HFF-Myc (cell line): ENCODE measurements around the gene PLCB3.

ENCODE experiments used
- DNase-seq: peaks from one replicate; pipeline ENCODE4 v3.0.0-alpha.2; 2011; ENCODE audit warnings: low read depth; ENCODE audit errors: extremely low read depth
- H3K4me3 ChIP-seq: replicated peaks from 2 replicates; pipeline ENCODE4 v1.5.1; 2011; ENCODE audit warnings: low read depth, mild to moderate bottlenecking, control low read depth, low read length
- CTCF ChIP-seq: IDR thresholded peaks from 2 replicates; pipeline ENCODE4 v1.5.1; 2012; ENCODE audit warnings: mild to moderate bottlenecking, low read depth, low read length, control low read depth; ENCODE audit errors: missing control alignments

Gene PLCB3

GRCh38 chr11:64303109-64304031 is 52.0 kb downstream of the PLCB3 start:
- DNase-seq = no peak
- no peak for TF ChIP-seq CTCF
- H3K4me3 ChIP-seq = no peak overlapping the region

- no peak for DNase-seq
- peak overlapping the region; percentile 79 for H3K4me3 ChIP-seq
- TF ChIP-seq CTCF = no peak
These were observed 52.6 kb downstream of the PLCB3 start for GRCh38 chr11:64304032-64304315.

- peak; percentile 79 for DNase-seq
- peak; percentile 93 for TF ChIP-seq CTCF
- H3K4me3 ChIP-seq = peak overlapping the region; percentile 79
These were observed 53.2 kb downstream of the PLCB3 start for GRCh38 chr11:64304316-64305072.

GRCh38 chr11:64305075-64305690 is 53.9 kb downstream of the PLCB3 start, which contains the start of gene ESRRA:
Gene ESRRA, plus strand, starts transcription at chr11:64305524. Its CDS starts 1,656 bp downstream, at chr11:64307180.
- peak within 1 kb of the TSS; percentile 79 for H3K4me3 ChIP-seq
- no peak for TF ChIP-seq CTCF
- peak; percentile 90 for DNase-seq

GRCh38 chr11:64305691-64306562 is 54.6 kb downstream of the PLCB3 start:
- peak overlapping the region; percentile 79 for H3K4me3 ChIP-seq
- no peak for DNase-seq
- TF ChIP-seq CTCF = peak; percentile 24

- peak overlapping the region; percentile 79 for H3K4me3 ChIP-seq
- DNase-seq = no peak
- TF ChIP-seq CTCF = no peak
These were observed 55.2 kb downstream of the PLCB3 start for GRCh38 chr11:64306563-64306875.
